Measurements from ENCODE around the gene LRRC55.

The LRRC55 gene

DNA sequence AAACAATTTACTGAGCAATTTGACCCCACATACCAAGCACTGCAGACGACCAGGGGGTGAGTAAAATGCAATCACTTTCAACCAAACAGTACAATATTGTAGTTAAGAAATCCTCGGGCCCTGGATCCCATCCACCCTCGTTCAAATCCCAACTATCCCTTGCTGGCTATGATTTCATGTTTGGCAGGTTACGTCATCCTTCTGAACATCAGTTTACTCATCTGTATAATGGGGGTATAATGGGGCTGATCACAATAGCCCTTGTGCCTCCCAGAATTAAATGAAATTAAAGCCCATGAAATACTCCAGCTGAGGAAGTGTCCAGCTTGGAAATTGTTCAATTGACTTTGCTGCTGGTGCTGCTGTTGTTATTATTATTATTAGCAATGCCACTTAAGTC is 34.7 kb downstream of the LRRC55 start:
- no CpG with 5 or more reads among the region's 4 CpGs for WGBS (ENCODE audit: insufficient coverage, insufficient read length)
- no peak overlapping the region for H3K4me3 ChIP-seq (ENCODE audit: low read length)
- H3K27me3 ChIP-seq (ENCODE audit: control insufficient read depth, insufficient read depth, low read length) = no peaks in the 10 kb centered on the region
- H3K36me3 ChIP-seq (ENCODE audit: control insufficient read depth, insufficient read depth, low read length) = no peaks in the 10 kb centered on the region
- H3K4me1 ChIP-seq (ENCODE audit: control insufficient read depth, insufficient read depth, low read length) = peaks cover 7% of the 10 kb centered on the region
- no peak for DNase-seq (ENCODE audit: low read depth, low spot score)
- no peaks in the 10 kb centered on the region for H3K9me3 ChIP-seq (ENCODE audit: control insufficient read depth, insufficient read depth, low read length)
- H3K27ac ChIP-seq (ENCODE audit: low read length) = no peak overlapping the region

DNA sequence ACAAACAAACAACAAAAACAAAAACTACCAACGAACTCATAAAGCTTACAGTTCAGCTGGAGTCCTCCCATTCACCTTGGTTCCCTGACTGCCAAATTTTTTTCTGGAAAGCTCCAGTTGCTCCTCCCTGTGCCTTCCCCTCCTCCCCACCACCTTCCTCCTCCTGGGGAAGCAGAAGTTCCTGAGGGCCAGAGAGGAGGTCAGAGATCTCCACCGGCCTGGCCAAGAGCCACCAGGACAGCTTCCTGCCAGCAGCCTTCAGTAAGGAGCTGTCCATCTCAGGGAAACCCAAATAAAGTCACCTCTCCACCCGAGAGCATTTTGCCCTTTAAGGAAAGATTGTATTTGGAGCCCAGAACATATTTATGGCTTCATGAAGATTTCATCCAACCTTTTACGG is 35.3 kb downstream of the LRRC55 start:
- H3K27ac ChIP-seq (ENCODE audit: low read length) = no peak overlapping the region
- H3K9me3 ChIP-seq (ENCODE audit: control insufficient read depth, insufficient read depth, low read length) = no peaks in the 10 kb centered on the region
- peaks cover 7% of the 10 kb centered on the region for H3K4me1 ChIP-seq (ENCODE audit: control insufficient read depth, insufficient read depth, low read length)
- WGBS (ENCODE audit: insufficient coverage, insufficient read length) = no CpG with 5 or more reads among the region's 4 CpGs
- no peaks in the 10 kb centered on the region for H3K36me3 ChIP-seq (ENCODE audit: control insufficient read depth, insufficient read depth, low read length)
- no peak for DNase-seq (ENCODE audit: low read depth, low spot score)
- no peaks in the 10 kb centered on the region for H3K27me3 ChIP-seq (ENCODE audit: control insufficient read depth, insufficient read depth, low read length)
- no peak overlapping the region for H3K4me3 ChIP-seq (ENCODE audit: low read length)

DNA sequence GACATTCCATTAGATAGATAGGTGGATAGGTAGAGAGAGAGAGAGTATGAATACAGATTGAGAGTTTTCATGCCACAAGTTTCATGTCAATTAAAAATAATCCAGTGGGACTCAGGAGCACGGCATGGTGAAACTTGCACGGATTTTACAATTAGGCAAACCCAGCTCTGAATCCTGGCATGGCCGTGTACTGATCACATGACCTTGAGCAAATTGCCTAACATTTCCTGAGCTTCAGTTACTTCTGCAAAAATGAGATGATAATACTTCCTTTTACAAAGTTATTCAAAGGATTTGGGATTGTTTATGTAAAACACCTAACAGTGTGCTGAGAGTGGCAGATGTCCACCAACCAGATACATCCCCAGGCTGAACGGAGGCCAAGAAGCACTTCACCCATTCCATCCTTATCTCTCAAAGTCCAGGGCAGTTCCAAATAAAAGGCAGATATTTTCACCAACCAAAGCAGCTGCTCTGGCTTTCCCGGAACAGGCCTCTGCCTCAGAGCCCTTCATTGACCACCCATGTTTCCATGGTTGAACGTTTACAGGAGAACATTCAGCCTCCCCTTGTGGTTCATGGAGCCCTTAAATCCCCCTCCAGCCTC is 37.4 kb downstream of the LRRC55 start:
- Histone ChIP-seq H3K4me3 (ENCODE audit: low read length) (no peak overlapping the region), H3K36me3 (ENCODE audit: control insufficient read depth, insufficient read depth, low read length) (no peaks in the 10 kb centered on the region), H3K27ac (ENCODE audit: low read length) (no peak overlapping the region), H3K9me3 (ENCODE audit: control insufficient read depth, insufficient read depth, low read length) (no peaks in the 10 kb centered on the region), H3K4me1 (ENCODE audit: control insufficient read depth, insufficient read depth, low read length) (no peaks in the 10 kb centered on the region), H3K27me3 (ENCODE audit: control insufficient read depth, insufficient read depth, low read length) (no peaks in the 10 kb centered on the region)
- DNase-seq (ENCODE audit: low read depth, low spot score) = no peak
- WGBS (ENCODE audit: insufficient coverage, insufficient read length) = no CpG with 5 or more reads among the region's 6 CpGs

DNA sequence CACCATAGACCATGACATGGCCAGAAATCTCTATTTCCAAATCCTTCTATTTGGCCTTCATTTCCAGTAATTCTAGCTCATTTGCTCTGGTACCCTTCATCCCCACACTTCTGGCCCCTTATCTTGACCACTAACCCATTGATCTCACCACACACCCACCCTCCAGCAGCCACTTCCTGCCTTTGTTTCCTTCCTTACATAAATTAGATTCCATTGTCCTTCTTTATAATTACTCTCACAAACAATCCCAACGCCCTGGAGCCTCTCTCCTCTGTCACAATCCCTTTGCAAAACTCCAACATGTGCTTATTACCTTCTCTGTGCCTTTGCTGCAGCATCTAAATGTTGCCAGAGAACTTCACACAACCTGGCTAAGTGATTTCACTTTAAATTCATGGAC is 40.5 kb downstream of the LRRC55 start:
- no peaks in the 10 kb centered on the region for H3K9me3 ChIP-seq (ENCODE audit: control insufficient read depth, insufficient read depth, low read length)
- H3K36me3 ChIP-seq (ENCODE audit: control insufficient read depth, insufficient read depth, low read length) = no peaks in the 10 kb centered on the region
- 100% methylated on average over 1 of the region's 1 CpG for WGBS (ENCODE audit: insufficient coverage, insufficient read length)
- H3K27ac ChIP-seq (ENCODE audit: low read length) = no peak overlapping the region
- no peaks in the 10 kb centered on the region for H3K4me1 ChIP-seq (ENCODE audit: control insufficient read depth, insufficient read depth, low read length)
- no peak for DNase-seq (ENCODE audit: low read depth, low spot score)
- no peak overlapping the region for H3K4me3 ChIP-seq (ENCODE audit: low read length)
- no peaks in the 10 kb centered on the region for H3K27me3 ChIP-seq (ENCODE audit: control insufficient read depth, insufficient read depth, low read length)

DNA sequence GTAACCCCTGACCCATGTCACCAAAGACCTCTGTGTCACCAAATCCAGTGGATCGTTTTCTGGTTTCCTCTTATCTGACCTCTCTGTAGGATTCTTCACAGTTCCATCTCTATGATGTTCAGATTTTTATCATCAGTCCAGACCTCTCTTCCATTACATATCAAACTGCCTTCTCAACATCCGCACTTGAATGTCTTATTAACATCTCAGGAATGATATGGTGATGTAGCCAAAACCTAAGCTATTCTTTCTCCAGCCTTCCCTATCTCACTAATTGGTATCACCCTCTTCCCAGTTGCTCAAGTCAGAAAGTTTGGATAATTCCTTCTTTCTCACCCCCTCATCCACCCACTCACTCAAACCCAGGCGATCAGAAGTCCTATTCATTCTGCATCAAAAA is 41.8 kb downstream of the LRRC55 start:
- no peak for DNase-seq (ENCODE audit: low read depth, low spot score)
- Histone ChIP-seq H3K27me3 (ENCODE audit: control insufficient read depth, insufficient read depth, low read length) (no peaks in the 10 kb centered on the region), H3K4me1 (ENCODE audit: control insufficient read depth, insufficient read depth, low read length) (no peaks in the 10 kb centered on the region), H3K27ac (ENCODE audit: low read length) (no peak overlapping the region), H3K36me3 (ENCODE audit: control insufficient read depth, insufficient read depth, low read length) (no peaks in the 10 kb centered on the region), H3K4me3 (ENCODE audit: low read length) (no peak overlapping the region), H3K9me3 (ENCODE audit: control insufficient read depth, insufficient read depth, low read length) (no peaks in the 10 kb centered on the region)
- no CpG with 5 or more reads among the region's 3 CpGs for WGBS (ENCODE audit: insufficient coverage, insufficient read length)

DNA sequence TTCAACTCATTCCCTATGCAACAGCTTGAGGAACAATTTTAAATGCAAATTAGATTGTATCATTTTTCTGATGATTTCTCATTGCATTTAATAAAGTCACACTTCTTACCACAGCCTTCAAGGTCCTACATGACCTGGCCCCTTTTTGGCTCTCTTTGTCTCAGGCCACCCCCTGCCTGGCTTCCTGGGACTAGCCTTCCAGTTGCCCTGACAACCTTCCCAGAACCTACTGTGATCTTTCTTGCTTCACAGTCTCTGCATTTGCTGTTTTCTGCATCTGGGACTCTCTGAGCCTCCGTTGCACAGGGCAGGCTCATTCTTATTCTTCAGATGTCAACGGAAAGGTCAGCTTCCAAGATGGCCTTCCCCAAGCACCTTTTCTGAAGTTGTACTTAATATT is 42.4 kb downstream of the LRRC55 start:
- H3K27me3 ChIP-seq (ENCODE audit: control insufficient read depth, insufficient read depth, low read length) = no peaks in the 10 kb centered on the region
- no peak overlapping the region for H3K4me3 ChIP-seq (ENCODE audit: low read length)
- H3K9me3 ChIP-seq (ENCODE audit: control insufficient read depth, insufficient read depth, low read length) = no peaks in the 10 kb centered on the region
- H3K27ac ChIP-seq (ENCODE audit: low read length) = no peak overlapping the region
- DNase-seq (ENCODE audit: low read depth, low spot score) = no peak
- no peaks in the 10 kb centered on the region for H3K4me1 ChIP-seq (ENCODE audit: control insufficient read depth, insufficient read depth, low read length)
- H3K36me3 ChIP-seq (ENCODE audit: control insufficient read depth, insufficient read depth, low read length) = no peaks in the 10 kb centered on the region
- no CpG with 5 or more reads among the region's 2 CpGs for WGBS (ENCODE audit: insufficient coverage, insufficient read length)

DNA sequence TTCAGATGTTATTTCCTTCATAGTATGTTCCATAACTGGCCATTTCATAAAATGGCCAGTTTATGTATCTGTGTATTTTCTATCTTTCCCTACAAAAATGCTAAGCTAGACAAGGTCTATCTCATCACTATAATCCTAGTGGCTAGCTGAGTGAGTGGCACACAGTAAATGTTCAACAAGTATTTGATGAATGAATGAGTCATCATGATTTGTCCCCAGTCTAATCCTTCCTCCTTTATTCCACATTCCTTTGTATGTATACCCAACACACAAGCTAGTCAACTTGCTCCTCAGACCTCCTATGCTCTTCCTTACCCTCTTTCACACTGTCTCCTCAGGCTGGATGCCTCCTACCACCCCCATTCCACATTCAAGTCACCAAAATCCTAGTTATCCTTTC is 42.8 kb downstream of the LRRC55 start:
- DNase-seq (ENCODE audit: low read depth, low spot score) = no peak

DNA sequence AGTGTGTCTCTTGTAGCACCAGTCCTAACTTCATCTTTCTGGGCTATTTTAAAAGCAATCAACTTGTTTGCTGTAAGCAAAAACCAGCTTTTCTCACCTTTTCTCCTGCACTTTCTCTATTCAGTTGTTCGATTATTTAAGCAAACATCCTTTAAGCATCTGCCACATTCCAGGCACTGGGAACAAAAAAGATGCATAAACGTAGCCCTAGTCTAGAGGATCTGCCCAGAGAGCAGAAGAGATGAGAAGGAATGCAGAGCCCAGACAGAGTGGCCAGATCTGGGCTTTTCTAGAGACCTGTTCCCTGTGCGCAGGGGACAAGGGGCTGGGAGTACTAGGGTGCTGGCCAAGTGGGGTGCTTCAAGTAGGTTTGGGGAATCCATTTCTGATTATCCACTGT is 46.8 kb downstream of the LRRC55 start:
- DNase-seq (ENCODE audit: low read depth, low spot score) = no peak
- no CpG with 5 or more reads among the region's 3 CpGs for WGBS (ENCODE audit: insufficient coverage, insufficient read length)
- Histone ChIP-seq H3K4me3 (ENCODE audit: low read length) (no peak overlapping the region), H3K4me1 (ENCODE audit: control insufficient read depth, insufficient read depth, low read length) (no peaks in the 10 kb centered on the region), H3K27ac (ENCODE audit: low read length) (no peak overlapping the region), H3K9me3 (ENCODE audit: control insufficient read depth, insufficient read depth, low read length) (no peaks in the 10 kb centered on the region), H3K36me3 (ENCODE audit: control insufficient read depth, insufficient read depth, low read length) (no peaks in the 10 kb centered on the region), H3K27me3 (ENCODE audit: control insufficient read depth, insufficient read depth, low read length) (no peaks in the 10 kb centered on the region)

More for the DNA sequence above, 42.8 kb downstream of the LRRC55 start:
- Histone ChIP-seq H3K4me3 (ENCODE audit: low read length) (no peak overlapping the region), H3K27me3 (ENCODE audit: control insufficient read depth, insufficient read depth, low read length) (no peaks in the 10 kb centered on the region), H3K36me3 (ENCODE audit: control insufficient read depth, insufficient read depth, low read length) (no peaks in the 10 kb centered on the region), H3K4me1 (ENCODE audit: control insufficient read depth, insufficient read depth, low read length) (no peaks in the 10 kb centered on the region), H3K27ac (ENCODE audit: low read length) (no peak overlapping the region), H3K9me3 (ENCODE audit: control insufficient read depth, insufficient read depth, low read length) (no peaks in the 10 kb centered on the region)

DNA sequence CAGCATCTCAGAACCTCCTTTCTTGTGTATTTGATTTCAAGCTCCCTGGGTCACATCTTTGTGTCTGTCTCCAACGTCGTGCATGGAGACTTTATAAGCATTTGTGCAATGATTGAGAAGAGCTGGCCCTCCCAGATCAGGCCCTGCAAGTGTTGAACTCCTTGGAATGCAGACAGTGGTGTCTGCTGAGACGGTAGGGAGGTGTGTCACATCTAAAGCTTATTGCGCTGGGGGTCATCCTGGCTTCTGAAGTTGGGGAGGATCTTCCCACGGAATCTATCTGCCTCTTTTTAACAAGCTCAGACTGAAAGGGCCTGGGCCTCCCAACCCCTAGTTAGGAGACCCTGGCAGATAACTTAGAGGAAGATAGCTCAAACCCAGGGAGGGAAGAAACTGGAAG is 48.6 kb downstream of the LRRC55 start:
- no peak overlapping the region for H3K27ac ChIP-seq (ENCODE audit: low read length)
- no peak for DNase-seq (ENCODE audit: low read depth, low spot score)
- no peaks in the 10 kb centered on the region for H3K27me3 ChIP-seq (ENCODE audit: control insufficient read depth, insufficient read depth, low read length)
- no peak overlapping the region for H3K4me3 ChIP-seq (ENCODE audit: low read length)
- H3K9me3 ChIP-seq (ENCODE audit: control insufficient read depth, insufficient read depth, low read length) = no peaks in the 10 kb centered on the region
- no peaks in the 10 kb centered on the region for H3K36me3 ChIP-seq (ENCODE audit: control insufficient read depth, insufficient read depth, low read length)
- H3K4me1 ChIP-seq (ENCODE audit: control insufficient read depth, insufficient read depth, low read length) = no peaks in the 10 kb centered on the region
- WGBS (ENCODE audit: insufficient coverage, insufficient read length) = no CpG with 5 or more reads among the region's 5 CpGs

DNA sequence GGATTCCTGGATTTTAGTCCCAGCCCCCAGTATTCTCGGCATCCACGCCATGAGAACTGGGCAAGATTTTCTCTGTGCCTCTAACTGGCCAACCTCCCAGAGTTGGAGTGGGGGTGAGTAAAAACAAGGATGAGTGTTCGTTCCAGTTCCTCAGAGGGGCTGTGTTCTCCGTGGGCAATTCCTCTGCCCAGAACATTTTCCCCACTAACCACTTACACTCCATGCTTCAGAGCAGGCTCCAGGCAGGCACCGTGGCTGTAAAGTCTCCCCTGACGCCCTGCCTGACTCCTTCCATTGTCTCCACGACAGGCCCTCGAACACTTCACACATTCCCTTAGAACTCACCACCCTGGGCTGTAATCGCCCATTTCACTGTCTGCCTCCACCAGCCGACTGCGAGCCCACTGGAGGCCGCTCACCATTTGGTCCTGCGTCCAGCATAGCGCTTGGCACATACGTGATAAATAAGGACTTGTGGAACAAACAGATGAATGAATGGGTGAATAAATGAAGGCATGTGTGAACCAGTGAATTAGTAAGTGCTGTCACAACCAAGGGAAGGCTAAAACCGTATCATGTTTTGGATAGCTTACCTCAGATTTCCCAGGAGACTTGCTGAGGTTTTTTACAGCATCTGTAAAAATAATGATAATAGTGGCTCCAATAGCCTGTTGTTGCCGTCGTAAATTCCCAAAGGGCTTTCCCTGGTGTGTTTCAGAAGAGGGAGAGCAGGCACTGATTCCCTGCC is 49.2 kb downstream of the LRRC55 start:
- Histone ChIP-seq H3K27me3 (ENCODE audit: control insufficient read depth, insufficient read depth, low read length) (no peaks in the 10 kb centered on the region), H3K4me3 (ENCODE audit: low read length) (no peak overlapping the region), H3K9me3 (ENCODE audit: control insufficient read depth, insufficient read depth, low read length) (no peaks in the 10 kb centered on the region), H3K4me1 (ENCODE audit: control insufficient read depth, insufficient read depth, low read length) (no peaks in the 10 kb centered on the region), H3K27ac (ENCODE audit: low read length) (no peak overlapping the region), H3K36me3 (ENCODE audit: control insufficient read depth, insufficient read depth, low read length) (no peaks in the 10 kb centered on the region)
- DNase-seq (ENCODE audit: low read depth, low spot score) = no peak
- WGBS (ENCODE audit: insufficient coverage, insufficient read length) = no CpG with 5 or more reads among the region's 18 CpGs

Measured in iPS DF 6.9 (cell line).